ENCODE results near the gene ATP2C1.
A peak's percentile ranks its signal among the peaks of the same experiment; 100 is the strongest.
"Not testable (repeated sequence)": the region's sequence is repeated elsewhere in the genome, so short reads cannot be mapped to it uniquely, and the experiment has no call there.

The ATP2C1 gene

GRCh38 chr3:130893376-130894129 is at the start of gene ATP2C1:
Gene ATP2C1, plus strand, starts transcription at chr3:130894084. Its CDS starts 686 bp downstream, at chr3:130894770.
- peak; percentile 92 for DNase-seq

GRCh38 chr3:130844462-130844861 is 49.4 kb upstream of the ATP2C1 start:
- DNase-seq = no peak

GRCh38 chr3:130846181-130846580 is 47.7 kb upstream of the ATP2C1 start:
- DNase-seq = no peak

GRCh38 chr3:130849091-130849552 is 44.8 kb upstream of the ATP2C1 start:
- DNase-seq = no peak

- DNase-seq = peak; percentile 67
Measured at GRCh38 chr3:130850044-130850797, 43.7 kb upstream of the ATP2C1 start.

GRCh38 chr3:130850843-130851242 is 43.0 kb upstream of the ATP2C1 start:
- no peak for DNase-seq

GRCh38 chr3:130851277-130851676 is 42.6 kb upstream of the ATP2C1 start:
- no peak for DNase-seq

- DNase-seq = no peak
Measured at GRCh38 chr3:130853581-130853980, 40.3 kb upstream of the ATP2C1 start.

- DNase-seq = no peak
Measured at GRCh38 chr3:130854208-130854864, 39.5 kb upstream of the ATP2C1 start.

GRCh38 chr3:130857336-130858026 is 36.4 kb upstream of the ATP2C1 start:
- no peak for DNase-seq

- not testable (repeated sequence) for DNase-seq
Measured at GRCh38 chr3:130862130-130862529, 31.8 kb upstream of the ATP2C1 start.

- DNase-seq = no peak
Measured at GRCh38 chr3:130865489-130865888, 28.4 kb upstream of the ATP2C1 start.

GRCh38 chr3:130866327-130866726 is 27.6 kb upstream of the ATP2C1 start:
- no peak for DNase-seq

GRCh38 chr3:130870423-130870822 is 23.5 kb upstream of the ATP2C1 start:
- no peak for DNase-seq

- no peak for DNase-seq
Measured at GRCh38 chr3:130876594-130876993, 17.3 kb upstream of the ATP2C1 start.

- no peak for DNase-seq
Measured at GRCh38 chr3:130878464-130878863, 15.4 kb upstream of the ATP2C1 start.

- DNase-seq = no peak
Measured at GRCh38 chr3:130889416-130889946, 4.4 kb upstream of the ATP2C1 start.

- DNase-seq = peak; percentile 77
Measured at GRCh38 chr3:130892759-130893375, 1.0 kb upstream of the ATP2C1 start.

GRCh38 chr3:130894130-130894985 is 474 bp downstream of the ATP2C1 start:
- peak; percentile 33 for DNase-seq

- DNase-seq = no peak
Measured at GRCh38 chr3:130894986-130895280, 1.0 kb downstream of the ATP2C1 start.
